Peyer's patch (tissue), 4 donors: ENCODE data around the gene ZNF362. TPM values are rescaled to one million over a fixed set of nuclear protein-coding genes. Genes with fewer than 3 reads are reported as not detected.
A peak's percentile ranks its signal among the peaks of the same experiment; 100 is the strongest.

Experiments
- DNase-seq, 3 donors: peaks; one replicate each; pipeline ENCODE4 v3.0.0-alpha.2; 2017 to 2019
- H3K27ac ChIP-seq, 4 donors: fragments of 200-600 bp; sonication (generic); one replicate each; pipeline ENCODE4 v1.5.1; 2016 to 2019
- H3K27me3 ChIP-seq, 2 donors: fragments of 200-600 bp; sonication (generic); one replicate each; pipeline ENCODE4 v1.5.1; 2019
- H3K36me3 ChIP-seq, 3 donors: fragments of 200-600 bp; sonication (generic); one replicate each; pipeline ENCODE4 v1.5.1; 2016 to 2019
- H3K4me1 ChIP-seq, 4 donors: fragments of 200-600 bp; sonication (generic); one replicate each; pipeline ENCODE4 v1.5.1; 2016 to 2019
- H3K4me3 ChIP-seq, 4 donors: fragments of 200-600 bp; sonication (generic); 1 replicate in 3 of 4; 2 replicates in 1 of 4; pipeline ENCODE4 v1.5.1; 2016 to 2019; ENCODE audit warnings: mild to moderate bottlenecking in 1 of 4
- H3K9me3 ChIP-seq, 4 donors: fragments of 200-600 bp; sonication (generic); one replicate each; pipeline ENCODE4 v1.5.1; 2016 to 2019; ENCODE audit warnings: mild to moderate bottlenecking in 1 of 4
- POLR2A ChIP-seq, 2 donors: fragments of 450-650 bp; IDR thresholded peaks; one replicate each; pipeline ENCODE4 v1.5.1; 2017; ENCODE audit warnings: antibody characterized with exemption in 2 of 2, mild to moderate bottlenecking in 2 of 2, moderate library complexity in 2 of 2
- total RNA-seq, 4 donors: library from RNA; depleted of rRNA; stranded (reverse); fragments of >200 nt; gene quantifications; one replicate each; pipeline ENCODE4 v1.1.0, GENCODE V29; 2016
- TF ChIP-seq, protein P1 (sequence below), 6 experiments: fragments of 450-650 bp in 4 of 6; fragments of 200-600 bp in 2 of 6; sonication (generic) in 1 of 6; IDR thresholded peaks; one replicate each; pipeline ENCODE4 v1.5.1; 2017 to 2019; ENCODE audit warnings: antibody characterized with exemption in 6 of 6, mild to moderate bottlenecking in 3 of 6, moderate library complexity in 1 of 6

The ZNF362 gene
- total RNA-seq, 4 donors from 2014 or later: 5.9 to 28.9 (median 8.8) TPM

DNA sequence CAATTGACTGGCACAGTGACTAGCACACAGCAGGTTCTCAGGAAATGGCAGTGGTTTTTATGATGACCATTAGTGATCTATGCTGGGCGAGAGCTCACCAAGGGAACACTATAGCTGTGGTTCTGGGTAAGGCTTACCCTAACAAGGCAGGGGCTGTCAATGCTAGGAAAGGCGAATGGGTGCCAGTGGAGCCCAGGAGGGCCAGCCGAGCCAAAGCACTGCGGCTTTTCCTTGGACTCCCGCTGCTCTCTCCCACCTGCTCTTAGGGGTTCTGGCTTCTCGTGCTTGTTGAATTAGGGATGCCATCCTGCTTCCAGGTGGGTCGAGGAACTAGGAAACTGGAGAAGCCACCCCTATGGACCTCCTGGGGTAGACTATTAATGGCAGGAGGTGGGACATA lies 74.6 kb downstream of the ZNF362 start:
- peaks cover 0 to 77% (median 0%) of the 10 kb centered on the region in 3 donors for H3K36me3 ChIP-seq
- H3K9me3 ChIP-seq: no peaks in the 10 kb centered on the region
- no peak overlapping the region for H3K4me3 ChIP-seq
- TF ChIP-seq POLR2A (IDR thresholded peaks at IDR 0.05): no peak
- TF ChIP-seq, protein P1, sequence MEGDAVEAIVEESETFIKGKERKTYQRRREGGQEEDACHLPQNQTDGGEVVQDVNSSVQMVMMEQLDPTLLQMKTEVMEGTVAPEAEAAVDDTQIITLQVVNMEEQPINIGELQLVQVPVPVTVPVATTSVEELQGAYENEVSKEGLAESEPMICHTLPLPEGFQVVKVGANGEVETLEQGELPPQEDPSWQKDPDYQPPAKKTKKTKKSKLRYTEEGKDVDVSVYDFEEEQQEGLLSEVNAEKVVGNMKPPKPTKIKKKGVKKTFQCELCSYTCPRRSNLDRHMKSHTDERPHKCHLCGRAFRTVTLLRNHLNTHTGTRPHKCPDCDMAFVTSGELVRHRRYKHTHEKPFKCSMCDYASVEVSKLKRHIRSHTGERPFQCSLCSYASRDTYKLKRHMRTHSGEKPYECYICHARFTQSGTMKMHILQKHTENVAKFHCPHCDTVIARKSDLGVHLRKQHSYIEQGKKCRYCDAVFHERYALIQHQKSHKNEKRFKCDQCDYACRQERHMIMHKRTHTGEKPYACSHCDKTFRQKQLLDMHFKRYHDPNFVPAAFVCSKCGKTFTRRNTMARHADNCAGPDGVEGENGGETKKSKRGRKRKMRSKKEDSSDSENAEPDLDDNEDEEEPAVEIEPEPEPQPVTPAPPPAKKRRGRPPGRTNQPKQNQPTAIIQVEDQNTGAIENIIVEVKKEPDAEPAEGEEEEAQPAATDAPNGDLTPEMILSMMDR (IDR thresholded peaks at IDR 0.05): no peak
- DNase-seq: no peak
- H3K27ac ChIP-seq: peak overlapping the region in 1 of 4 donors; percentile 1
- H3K27me3 ChIP-seq: no peaks in the 10 kb centered on the region
- H3K4me1 ChIP-seq: peaks cover 0 to 40% (median 0%) of the 10 kb centered on the region in 4 donors

DNA sequence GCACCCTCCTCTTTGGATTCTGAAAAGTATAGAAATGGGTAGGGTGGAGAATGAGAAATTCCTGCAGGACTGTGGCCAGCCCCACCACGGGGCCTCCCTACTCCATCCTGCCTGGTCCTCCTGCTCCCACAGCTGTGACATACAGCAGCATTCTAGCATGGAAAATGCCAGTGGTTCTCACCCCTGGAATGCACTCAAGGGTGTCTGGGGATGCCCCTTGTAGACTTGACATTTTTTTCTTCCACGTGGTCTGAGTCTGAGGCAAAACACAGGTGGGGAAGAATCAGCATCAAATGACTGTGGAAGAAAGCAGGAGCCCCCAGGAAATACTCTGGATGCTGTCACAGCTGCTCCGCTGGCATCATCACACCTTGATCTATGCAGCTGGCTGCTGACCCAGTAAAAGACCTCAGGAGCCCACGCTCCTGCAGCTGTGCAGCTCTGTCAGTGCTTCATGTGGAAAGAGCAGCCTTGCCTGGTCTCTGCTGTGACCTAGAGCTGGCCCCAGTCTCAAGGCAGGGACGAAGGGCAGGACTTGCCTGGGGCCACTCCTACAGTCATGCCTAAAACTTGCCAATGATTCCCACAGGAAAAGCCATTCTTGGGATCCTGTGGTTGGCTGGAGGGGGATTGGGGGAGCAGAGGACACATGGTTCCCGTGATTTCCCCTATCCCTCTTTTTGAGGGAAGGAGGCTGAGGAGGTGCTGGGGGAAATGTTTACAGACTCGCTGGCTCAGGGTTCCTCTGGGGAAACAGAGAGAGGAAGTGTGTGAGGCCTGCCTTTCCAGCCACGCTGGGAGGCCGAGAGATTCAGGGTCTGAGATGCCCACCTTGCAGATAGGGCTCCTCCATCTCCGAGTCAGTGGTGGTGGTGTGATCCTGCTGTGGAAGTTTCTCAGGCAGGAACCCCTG lies 75.4 kb downstream of the ZNF362 start:
- H3K36me3 ChIP-seq: peaks cover 0 to 69% (median 0%) of the 10 kb centered on the region in 3 donors
- peak overlapping the region in 1 of 4 donors; percentile 67 for H3K27ac ChIP-seq
- DNase-seq: no peak

DNA sequence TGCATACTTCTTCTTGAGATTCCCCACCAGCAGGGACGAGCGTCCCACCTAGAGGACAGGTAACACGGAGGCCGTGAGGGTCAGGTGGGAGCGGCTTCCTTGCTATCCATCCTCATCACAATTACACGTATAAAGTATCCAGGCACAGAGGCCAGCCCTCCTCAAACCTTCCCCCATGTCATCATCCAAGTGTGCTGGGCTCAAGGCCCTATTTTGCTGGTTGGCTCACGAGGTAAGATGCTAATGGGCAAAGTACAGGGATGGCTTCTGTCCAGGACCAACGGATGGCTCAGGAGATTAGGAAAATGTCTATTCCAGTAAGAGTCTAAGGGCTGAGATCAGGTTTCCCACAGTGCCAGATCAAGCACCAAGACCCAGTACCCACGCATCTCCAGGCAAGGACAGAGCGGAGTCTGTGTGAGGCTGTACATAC lies 76.1 kb downstream of the ZNF362 start:
- no peak for DNase-seq
- TF ChIP-seq, protein P1 (IDR thresholded peaks at IDR 0.05): no peak
- no peak for TF ChIP-seq POLR2A (IDR thresholded peaks at IDR 0.05)
- no peaks in the 10 kb centered on the region for H3K27me3 ChIP-seq
- H3K9me3 ChIP-seq: no peaks in the 10 kb centered on the region
- H3K27ac ChIP-seq: peak overlapping the region in 2 of 4 donors; percentile 67 to 100
- peaks cover 0 to 54% (median 0%) of the 10 kb centered on the region in 4 donors for H3K4me1 ChIP-seq
- H3K4me3 ChIP-seq: no peak overlapping the region
- peaks cover 0 to 63% (median 0%) of the 10 kb centered on the region in 3 donors for H3K36me3 ChIP-seq

More for the DNA sequence above, 75.4 kb downstream of the ZNF362 start:
- no peaks in the 10 kb centered on the region for H3K27me3 ChIP-seq
- H3K4me3 ChIP-seq: no peak overlapping the region
- TF ChIP-seq POLR2A (IDR thresholded peaks at IDR 0.05): no peak
- TF ChIP-seq, protein P1 (IDR thresholded peaks at IDR 0.05): no peak
- no peaks in the 10 kb centered on the region for H3K9me3 ChIP-seq
- H3K4me1 ChIP-seq: peaks cover 0 to 48% (median 0%) of the 10 kb centered on the region in 4 donors

DNA sequence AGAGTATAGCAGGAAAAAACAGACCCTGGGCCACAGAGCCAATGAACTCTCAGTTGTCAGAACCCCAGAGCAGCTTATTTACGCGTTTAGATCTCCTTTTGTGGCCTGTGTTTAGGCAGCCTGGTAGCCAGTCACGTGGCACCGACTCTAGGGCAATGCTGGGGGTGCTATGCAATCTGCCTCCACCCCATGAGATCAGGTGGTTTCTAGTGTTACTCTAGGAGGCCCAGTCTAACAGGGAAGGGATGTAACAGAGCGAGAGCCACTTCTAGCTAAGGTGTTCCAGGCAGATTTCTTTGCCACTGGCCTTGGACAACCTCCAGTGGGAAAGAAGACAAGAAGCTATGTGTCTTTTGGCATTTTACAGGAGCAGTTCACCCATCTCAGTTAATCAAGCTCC lies 76.6 kb downstream of the ZNF362 start:
- no peak for DNase-seq
- Histone ChIP-seq H3K36me3 (peaks cover 0 to 58% (median 0%) of the 10 kb centered on the region in 3 donors), H3K9me3 (no peaks in the 10 kb centered on the region), H3K27me3 (no peaks in the 10 kb centered on the region), H3K27ac (peak overlapping the region in 2 of 4 donors; percentile 67 to 100), H3K4me1 (peaks cover 0 to 55% (median 2%) of the 10 kb centered on the region in 4 donors), H3K4me3 (no peak overlapping the region)
- TF ChIP-seq, protein P1 (IDR thresholded peaks at IDR 0.05): no peak
- no peak for TF ChIP-seq POLR2A (IDR thresholded peaks at IDR 0.05)

DNA sequence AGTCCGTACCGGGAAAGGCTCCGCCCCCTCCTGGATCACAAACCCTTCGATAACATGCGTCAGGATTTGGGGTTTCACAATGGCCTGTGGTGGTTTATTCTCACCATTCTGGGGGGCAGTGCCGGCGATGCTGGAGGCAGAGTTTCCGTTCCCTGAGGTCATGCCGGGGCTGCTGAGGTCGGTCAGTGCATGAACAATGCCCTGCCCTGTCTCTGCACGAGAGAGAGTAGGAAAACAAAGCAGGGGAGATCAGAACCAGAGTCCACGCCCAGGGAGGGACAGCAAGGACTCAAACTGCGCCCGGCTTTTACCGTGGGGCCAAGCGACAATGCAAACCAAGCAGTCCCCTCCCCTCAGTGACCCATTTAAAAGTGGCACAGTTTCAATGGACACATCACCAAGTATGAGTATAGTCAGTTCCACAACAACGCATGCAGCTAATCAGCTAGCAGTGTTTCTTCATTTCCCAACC lies 77.8 kb downstream of the ZNF362 start:
- Histone ChIP-seq H3K27me3 (no peaks in the 10 kb centered on the region), H3K4me1 (peaks cover 0 to 65% (median 10%) of the 10 kb centered on the region in 4 donors), H3K4me3 (no peak overlapping the region), H3K27ac (peak overlapping the region in 2 of 4 donors; percentile 67 to 100), H3K9me3 (no peaks in the 10 kb centered on the region), H3K36me3 (peaks cover 0 to 45% (median 0%) of the 10 kb centered on the region in 3 donors)
- DNase-seq: peak in 1 of 3 donors; percentile 74
- TF ChIP-seq, protein P1 (IDR thresholded peaks at IDR 0.05): no peak
